Ascending aorta (tissue), 2 donors: Measurements from ENCODE around the gene FGF10. TPM values are rescaled to one million over a fixed set of nuclear protein-coding genes. Genes with fewer than 3 reads are reported as not detected.

Experiments
- DNase-seq, 2 donors: peaks; one replicate each; pipeline ENCODE4 v3.0.0-alpha.2; 2019; ENCODE audit warnings: low spot score in 2 of 2
- H3K27ac ChIP-seq, 2 donors: fragments of 200-600 bp; sonication (generic); one replicate each; pipeline ENCODE4 v1.5.1; 2016 to 2017; ENCODE audit warnings: mild to moderate bottlenecking in 1 of 2
- H3K27me3 ChIP-seq: fragments of 200-600 bp; sonication (generic); one replicate; pipeline ENCODE4 v1.5.1; 2017
- H3K36me3 ChIP-seq, 2 donors: fragments of 200-600 bp; sonication (generic); one replicate each; pipeline ENCODE4 v1.5.1; 2016
- H3K4me1 ChIP-seq, 2 donors: fragments of 200-600 bp; sonication (generic); one replicate each; pipeline ENCODE4 v1.5.1; 2016 to 2017; ENCODE audit warnings: mild to moderate bottlenecking in 1 of 2
- H3K4me3 ChIP-seq, 2 donors: fragments of 200-600 bp; sonication (generic); one replicate each; pipeline ENCODE4 v1.5.1; 2016 to 2017; ENCODE audit warnings: mild to moderate bottlenecking in 1 of 2
- H3K9me3 ChIP-seq, 2 donors: fragments of 200-600 bp; sonication (generic); one replicate each; pipeline ENCODE4 v1.5.1; 2016
- CTCF ChIP-seq, 3 experiments: fragments of 200-600 bp in 2 of 3; fragments of 450-650 bp in 1 of 3; sonication (generic) in 2 of 3; IDR thresholded peaks; one replicate each; pipeline ENCODE4 v1.5.1; 2016 to 2019; ENCODE audit warnings: antibody characterized with exemption in 3 of 3, mild to moderate bottlenecking in 1 of 3, moderate library complexity in 1 of 3
- intact Hi-C: fragments of 100-400 bp; cut with DNase I; formaldehyde crosslinking; loops from one replicate; pipeline ENCODE4 v1.15.1; 2023
- total RNA-seq: library from RNA; depleted of rRNA; stranded (reverse); fragments of >200 nt; gene quantifications from one replicate; pipeline ENCODE4 v1.1.0, GENCODE V29; 2016

The FGF10 gene
- total RNA-seq, 1 donor from 2014 or later = 7.5 TPM

- no peaks in the 10 kb centered on the region for H3K4me1 ChIP-seq
- no peaks in the 10 kb centered on the region for H3K36me3 ChIP-seq
- intact Hi-C loops = no loop called here
- no peak overlapping the region for H3K27ac ChIP-seq
- DNase-seq = no peak
- H3K4me3 ChIP-seq = no peak overlapping the region
- no peaks in the 10 kb centered on the region for H3K9me3 ChIP-seq
- TF ChIP-seq CTCF (IDR thresholded peaks at IDR 0.05) = no peak
- H3K27me3 ChIP-seq = no peaks in the 10 kb centered on the region
Measured at GRCh38 chr5:44275908-44276307, 113.3 kb downstream of the FGF10 start.

- no peaks in the 10 kb centered on the region for H3K27me3 ChIP-seq
- no peaks in the 10 kb centered on the region for H3K36me3 ChIP-seq
- TF ChIP-seq CTCF (IDR thresholded peaks at IDR 0.05) = no peak
- H3K27ac ChIP-seq = no peak overlapping the region
- no peak overlapping the region for H3K4me3 ChIP-seq
- no peak for DNase-seq
- no peaks in the 10 kb centered on the region for H3K4me1 ChIP-seq
- intact Hi-C loops = no loop called here
- no peaks in the 10 kb centered on the region for H3K9me3 ChIP-seq
Measured at GRCh38 chr5:44275329-44275728, 113.9 kb downstream of the FGF10 start.

GRCh38 chr5:44267909-44268308 lies 121.3 kb downstream of the FGF10 start:
- intact Hi-C loops = no loop called here
- no peaks in the 10 kb centered on the region for H3K4me1 ChIP-seq
- no peak for TF ChIP-seq CTCF (IDR thresholded peaks at IDR 0.05)
- H3K27ac ChIP-seq = no peak overlapping the region
- no peak overlapping the region for H3K4me3 ChIP-seq
- no peaks in the 10 kb centered on the region for H3K36me3 ChIP-seq
- H3K27me3 ChIP-seq = no peaks in the 10 kb centered on the region
- H3K9me3 ChIP-seq = no peaks in the 10 kb centered on the region
- no peak for DNase-seq

- no peaks in the 10 kb centered on the region for H3K36me3 ChIP-seq
- H3K4me1 ChIP-seq = no peaks in the 10 kb centered on the region
- intact Hi-C loops = no loop called here
- no peak overlapping the region for H3K4me3 ChIP-seq
- no peaks in the 10 kb centered on the region for H3K27me3 ChIP-seq
- no peak overlapping the region for H3K27ac ChIP-seq
- no peak for TF ChIP-seq CTCF (IDR thresholded peaks at IDR 0.05)
- no peak for DNase-seq
- H3K9me3 ChIP-seq = no peaks in the 10 kb centered on the region
Measured at GRCh38 chr5:44266882-44267576, 122.2 kb downstream of the FGF10 start.

GRCh38 chr5:44265713-44266112 lies 123.5 kb downstream of the FGF10 start:
- no peak for DNase-seq
- H3K4me3 ChIP-seq = no peak overlapping the region
- no peak for TF ChIP-seq CTCF (IDR thresholded peaks at IDR 0.05)
- intact Hi-C loops = no loop called here
- no peak overlapping the region for H3K27ac ChIP-seq
- H3K4me1 ChIP-seq = no peaks in the 10 kb centered on the region
- H3K27me3 ChIP-seq = no peaks in the 10 kb centered on the region
- no peaks in the 10 kb centered on the region for H3K9me3 ChIP-seq
- H3K36me3 ChIP-seq = no peaks in the 10 kb centered on the region

GRCh38 chr5:44260793-44261192 lies 128.4 kb downstream of the FGF10 start:
- Histone ChIP-seq H3K27ac (no peak overlapping the region), H3K27me3 (no peaks in the 10 kb centered on the region), H3K9me3 (no peaks in the 10 kb centered on the region), H3K4me1 (no peaks in the 10 kb centered on the region), H3K36me3 (no peaks in the 10 kb centered on the region), H3K4me3 (no peak overlapping the region)
- no peak for DNase-seq
- TF ChIP-seq CTCF (IDR thresholded peaks at IDR 0.05) = no peak
- intact Hi-C loops = no loop called here
